ENCODE data around the gene C16orf74. TPM values are rescaled to one million over a fixed set of nuclear protein-coding genes. Genes with fewer than 3 reads are reported as not detected.

C16orf74 gene
- total RNA-seq, 1 donor from 2014 or later: 2.2 TPM

GRCh38 chr16:85750146-85750826 lies 610 bp downstream of the C16orf74 start:
- peak; percentile 32 to 59 for DNase-seq (ENCODE audit: low read depth in 2 of 2)

GRCh38 chr16:85749771-85750145 lies 1.1 kb downstream of the C16orf74 start:
- DNase-seq (ENCODE audit: low read depth in 2 of 2): no peak

DNA sequence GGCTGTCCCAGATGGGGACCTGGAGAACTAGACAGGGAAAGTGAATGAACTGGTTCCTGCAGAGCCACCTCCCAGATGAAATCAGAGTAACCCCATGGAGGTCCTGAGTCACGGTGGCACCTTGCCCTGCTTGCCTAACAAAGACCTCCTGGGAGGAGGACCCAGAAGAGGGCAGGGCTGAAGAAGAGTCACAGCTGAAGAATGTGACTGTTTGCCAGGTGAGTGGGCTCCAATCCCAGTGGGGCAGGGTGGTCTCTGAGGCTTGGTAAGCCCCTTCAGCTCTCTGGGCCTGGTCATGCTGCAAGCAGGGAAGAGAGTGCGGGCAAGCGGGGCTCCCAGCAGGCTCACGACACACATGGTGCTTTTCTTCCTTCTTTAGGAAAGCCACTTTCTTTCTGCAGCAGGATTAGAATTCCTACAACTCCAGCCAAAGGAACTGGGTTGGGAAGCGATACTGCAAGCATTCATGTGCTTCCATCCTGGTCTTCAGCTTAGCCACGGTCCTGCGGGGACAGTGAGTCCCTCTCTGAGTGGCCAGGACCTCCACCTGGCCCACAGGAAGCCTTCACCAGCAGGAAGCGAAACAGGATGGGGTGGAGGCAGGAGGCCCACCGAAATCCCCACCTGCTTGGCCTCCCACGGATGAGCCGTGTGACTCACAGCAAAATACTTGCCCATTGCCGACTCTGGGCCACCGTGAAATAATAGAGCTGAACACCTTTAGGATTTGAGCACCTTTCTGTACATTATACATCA lies 4.3 kb downstream of the C16orf74 start:
- DNase-seq (ENCODE audit: low read depth in 2 of 2): no peak

- no peak for DNase-seq (ENCODE audit: low read depth in 2 of 2)
Observed at GRCh38 chr16:85738923-85739715, 11.8 kb downstream of the C16orf74 start.

DNA sequence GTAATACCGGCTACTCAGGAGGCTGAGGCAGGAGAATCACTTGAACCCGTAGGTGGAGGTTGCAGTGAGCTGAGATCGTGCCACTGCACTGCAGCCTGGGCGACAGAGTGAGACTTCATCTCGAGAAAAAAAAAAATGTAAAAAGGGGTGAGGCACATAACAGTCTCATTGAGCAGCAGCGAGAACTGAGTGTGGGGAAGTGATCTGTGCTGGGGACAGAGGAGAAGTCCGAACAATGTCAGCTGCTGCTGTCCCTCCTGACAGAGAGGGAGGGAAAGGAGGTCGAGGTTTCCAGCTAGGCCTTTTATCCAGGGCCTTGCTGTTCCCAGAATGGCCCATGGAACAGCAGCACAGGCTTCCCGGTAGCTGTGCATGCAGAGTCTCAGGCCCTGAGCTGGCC lies 14.0 kb downstream of the C16orf74 start:
- no peak for DNase-seq (ENCODE audit: low read depth in 2 of 2)

DNA sequence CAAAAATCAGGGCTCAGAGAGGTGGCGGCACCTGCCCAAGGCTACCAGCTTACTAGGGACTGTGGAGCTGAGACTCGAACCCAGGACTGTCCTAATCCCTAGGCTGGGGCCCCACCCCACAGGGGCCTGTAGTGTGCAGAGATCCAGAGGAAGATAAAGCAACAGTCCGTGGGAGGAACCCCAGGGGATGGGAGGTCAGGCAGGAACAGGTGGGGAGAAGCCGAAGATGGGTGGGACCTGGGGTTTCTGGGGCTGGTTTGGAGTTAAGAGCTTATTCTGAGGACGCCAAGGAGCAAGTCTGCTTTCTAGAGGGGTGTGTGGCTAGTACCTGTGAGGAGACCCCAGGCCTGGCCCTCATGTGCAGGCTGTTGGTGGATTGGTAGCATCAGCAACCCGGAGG lies 14.9 kb downstream of the C16orf74 start:
- DNase-seq (ENCODE audit: low read depth in 2 of 2): no peak

GRCh38 chr16:85735225-85735635 lies 15.7 kb downstream of the C16orf74 start:
- DNase-seq (ENCODE audit: low read depth in 2 of 2): no peak

- DNase-seq (ENCODE audit: low read depth in 2 of 2): no peak
Observed at GRCh38 chr16:85734311-85735017, 16.4 kb downstream of the C16orf74 start.

DNA sequence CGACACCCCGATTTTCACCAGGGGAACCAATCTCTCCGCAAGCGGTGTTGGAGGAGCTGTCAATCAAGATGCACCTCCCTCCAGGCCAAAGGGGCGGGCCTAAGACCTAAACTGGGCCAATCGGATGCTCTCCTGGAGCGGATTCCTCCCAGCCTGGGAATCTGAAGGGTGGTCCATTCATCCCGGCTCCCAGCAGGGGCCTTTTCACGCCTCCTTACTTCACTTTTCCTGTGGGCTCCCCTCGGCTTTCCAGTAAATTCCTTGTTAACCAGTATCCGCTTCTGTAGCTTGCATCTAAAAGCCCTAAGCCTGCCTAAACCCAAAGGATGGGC lies 17.1 kb downstream of the C16orf74 start:
- no peak for DNase-seq (ENCODE audit: low read depth in 2 of 2)

DNA sequence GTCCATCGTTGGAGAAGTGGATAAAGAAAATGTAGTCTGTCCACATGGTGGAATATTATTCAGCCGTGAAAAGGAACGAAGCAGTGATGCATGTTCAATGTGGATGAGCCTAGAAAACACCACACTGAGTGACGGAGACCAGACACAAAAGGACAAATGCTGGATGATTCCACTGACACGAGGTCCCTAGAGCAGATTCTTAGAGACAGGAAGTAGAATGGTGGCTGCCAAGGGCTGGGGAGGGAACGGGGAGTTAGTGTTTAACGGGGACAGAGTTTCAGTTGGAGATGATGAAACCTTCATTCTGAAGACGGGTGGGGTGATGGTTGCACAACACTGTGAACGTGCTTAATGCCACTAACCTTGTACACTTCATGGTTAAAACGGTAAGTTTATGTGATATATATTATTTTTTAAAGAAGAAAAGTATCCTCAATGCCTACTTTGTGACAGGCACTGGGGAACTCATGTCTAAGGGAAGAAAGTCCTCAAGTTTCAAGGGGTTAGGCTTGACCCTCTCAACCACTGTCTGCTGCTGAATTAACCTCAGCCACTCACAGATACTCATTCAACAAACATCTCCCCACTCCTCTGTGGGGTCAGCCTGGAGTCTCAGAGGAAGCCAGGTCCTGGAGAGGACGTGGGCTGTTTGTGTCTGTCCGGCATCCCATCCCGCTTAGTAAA lies 17.6 kb downstream of the C16orf74 start:
- DNase-seq (ENCODE audit: low read depth in 2 of 2): no peak

GRCh38 chr16:85731179-85731578 lies 19.7 kb downstream of the C16orf74 start:
- no peak for DNase-seq (ENCODE audit: low read depth in 2 of 2)

DNA sequence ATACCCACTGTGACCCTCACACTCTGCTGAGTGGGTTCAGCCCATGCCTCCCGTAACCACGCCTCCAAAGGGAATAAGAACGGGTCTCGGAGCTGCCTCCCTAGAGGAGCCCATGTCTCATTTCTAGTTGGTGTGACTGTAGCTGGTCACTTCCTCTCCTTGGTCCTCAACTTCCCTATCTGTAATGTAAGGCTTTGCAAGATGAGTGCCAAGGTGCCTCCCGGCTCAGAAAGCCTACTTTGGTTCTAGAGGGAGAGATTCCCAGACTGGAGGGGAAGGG lies 20.8 kb downstream of the C16orf74 start:
- DNase-seq (ENCODE audit: low read depth in 2 of 2): no peak

DNA sequence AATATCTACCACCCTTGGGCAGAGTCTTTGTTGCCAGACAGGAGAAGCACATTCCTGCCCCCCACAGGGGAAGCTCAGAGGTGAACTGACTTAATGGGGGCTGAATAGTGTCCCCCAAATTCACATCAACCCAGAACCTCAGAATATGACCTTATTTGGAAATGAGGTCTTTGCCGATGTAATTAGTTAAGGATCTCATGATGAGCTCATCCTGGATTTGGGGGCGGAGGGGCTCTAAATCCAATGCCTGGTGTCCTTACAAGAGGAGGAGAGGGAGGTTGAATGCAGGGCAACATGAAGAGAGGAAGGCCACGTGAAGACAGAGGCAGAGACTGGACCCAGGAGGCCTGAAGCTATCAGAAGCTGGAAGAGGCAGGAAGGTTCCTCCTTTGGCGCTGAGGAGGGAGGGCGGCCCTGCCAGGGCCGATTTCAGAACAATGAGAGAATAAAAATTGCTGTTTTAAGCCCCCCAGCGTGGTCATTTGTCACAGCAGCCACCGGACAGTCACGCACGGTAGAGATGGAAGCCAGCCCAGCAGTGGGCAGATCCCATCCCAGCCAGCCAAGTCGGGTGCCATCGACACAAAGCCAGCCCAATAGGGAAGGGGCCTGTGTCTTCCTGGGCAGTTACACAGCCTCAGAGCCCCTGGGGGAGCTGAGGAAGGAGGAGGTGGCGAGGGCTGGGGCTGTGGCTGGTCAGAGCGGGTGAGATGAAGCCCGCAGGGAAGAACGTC lies 21.3 kb downstream of the C16orf74 start:
- DNase-seq (ENCODE audit: low read depth in 2 of 2): no peak

- no peak for DNase-seq (ENCODE audit: low read depth in 2 of 2)
Observed at GRCh38 chr16:85728879-85729278, 22.0 kb downstream of the C16orf74 start.

DNA sequence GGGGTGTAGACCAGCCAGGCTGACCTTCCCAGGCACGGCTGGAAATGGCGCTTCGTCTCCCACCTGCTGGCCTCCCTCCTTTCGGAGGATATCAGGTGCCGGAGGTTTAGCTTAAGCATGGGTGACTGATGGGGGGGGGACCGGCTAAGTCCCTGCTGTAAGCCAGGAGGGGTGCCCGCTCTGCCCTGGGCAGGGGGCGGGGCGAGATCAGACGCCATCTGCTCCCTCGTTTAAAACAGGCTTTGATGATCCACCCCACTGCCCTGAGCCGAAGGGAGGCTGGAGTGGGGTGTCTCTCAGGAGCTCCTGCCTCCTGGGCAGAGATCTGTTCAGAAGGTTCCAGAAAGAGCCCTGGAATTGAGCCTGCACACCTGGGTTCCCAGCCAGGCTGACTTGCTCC lies 26.0 kb downstream of the C16orf74 start:
- no peak for DNase-seq (ENCODE audit: low read depth in 2 of 2)

DNA sequence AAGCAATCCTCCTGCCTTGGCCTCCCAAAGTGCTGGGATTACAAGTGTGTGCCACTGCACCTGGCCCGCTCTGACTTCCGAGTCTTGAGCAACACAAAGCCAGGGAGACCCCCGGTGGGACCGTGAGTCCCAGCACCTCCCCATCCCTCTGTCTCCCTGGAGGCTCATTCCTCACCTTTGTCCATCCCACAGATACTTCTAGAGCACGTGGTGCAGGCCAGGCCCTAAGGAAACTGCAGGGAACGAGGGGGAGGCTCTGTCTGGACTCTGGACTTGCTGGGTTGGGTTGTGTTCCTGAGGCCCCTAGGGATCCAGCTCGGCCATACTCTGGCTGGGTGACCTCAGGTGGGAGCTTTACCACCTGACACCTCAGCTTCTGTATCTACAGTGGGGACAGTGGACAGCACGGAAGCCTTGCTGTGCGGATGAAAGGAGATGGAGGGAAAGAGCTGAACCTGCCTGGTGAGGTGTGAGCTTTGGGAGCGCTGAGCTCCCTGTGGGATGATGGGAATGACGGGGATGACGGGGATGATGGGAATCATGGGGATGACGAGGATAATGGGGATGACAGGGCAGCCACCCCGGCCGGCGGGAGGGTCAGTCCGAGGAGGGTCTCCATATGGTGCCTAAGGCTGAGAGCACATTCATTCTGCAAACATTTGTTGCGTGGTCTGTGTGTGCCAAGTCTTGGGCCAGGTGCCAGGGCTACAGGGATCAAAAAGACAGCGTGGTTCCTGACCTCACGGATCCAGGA lies 26.6 kb downstream of the C16orf74 start:
- no peak for DNase-seq (ENCODE audit: low read depth in 2 of 2)

- DNase-seq (ENCODE audit: low read depth in 2 of 2): no peak
Observed at GRCh38 chr16:85722128-85722893, 28.6 kb downstream of the C16orf74 start.

DNA sequence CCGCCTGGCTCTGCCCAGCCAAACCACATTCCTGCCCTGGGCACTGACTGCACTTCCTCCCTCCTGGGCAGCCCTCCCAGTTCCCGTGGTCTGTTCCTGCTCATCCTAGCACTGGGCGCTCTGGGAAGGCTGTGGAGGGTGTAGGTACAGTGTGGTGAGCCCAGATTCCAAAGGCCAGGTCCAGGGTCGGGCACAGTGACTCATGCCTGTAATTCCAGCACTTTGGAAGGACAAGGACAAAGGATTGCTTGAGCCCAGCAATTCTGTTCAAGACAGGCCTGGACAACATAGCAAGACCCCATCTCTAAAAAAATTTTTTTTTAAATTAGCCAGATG lies 30.6 kb downstream of the C16orf74 start:
- peak in 1 of 2 donors; percentile 20 for DNase-seq (ENCODE audit: low read depth in 2 of 2)

GRCh38 chr16:85719605-85720301 lies 31.1 kb downstream of the C16orf74 start:
- DNase-seq (ENCODE audit: low read depth in 2 of 2): no peak
